Heart left ventricle (tissue), 13 donors: Measurements from ENCODE around the gene RBAK.

Source experiments
- POLR2A ChIP-seq, 2 donors: fragments of 450-650 bp; IDR thresholded peaks; one replicate each; pipeline ENCODE4 v1.6.1; 2017; ENCODE audit warnings: antibody characterized with exemption in 2 of 2, mild to moderate bottlenecking in 2 of 2, moderate library complexity in 2 of 2
- TF ChIP-seq, protein P1 (sequence below), 12 donors: fragments of 200-600 bp; sonication (generic) in 4 of 12; IDR thresholded peaks; one replicate each; pipeline versions ENCODE4 v1.5.0 to v1.8.0; 2018 to 2022; ENCODE audit warnings: antibody characterized with exemption in 12 of 12, mild to moderate bottlenecking in 5 of 12
- donor health status: ischemic (EF 13 %, LVEDD 7.1; RV severe dilation, severe dysfunction).
- donor health status: DM: no; HTN: yes; CAD: no.
- donor health status: DM: no; HTN: no; CAD: no.
- donor health status: ischemic (EF 25% LVEDD 6.9; RV normal size, moderate dysfunction).
- donor health status: ischemic (EF 25% LVEDD 5.7; RV mildly dilated, moderate dysfunction).
- donor health status: ischemic (EF 35%, LVEDD 5.7; RV mildly dilated, moderate dysfunction).
- donor health status: nonischemic (EF 11% LVEDD 7.7; RV severe dilation, severe dysfunction).
- donor health status: DM: yes; HTN: yes; CAD: no.
- donor health status: PGD.
- donor health status: ischemic (EF 29% LVEDD 5.4; RV normal size, mild dysfunction).
- donor health status: nonischemic (EF 23%, LVEDD 6.1; RV moderate dilation, normal function).

DNA sequence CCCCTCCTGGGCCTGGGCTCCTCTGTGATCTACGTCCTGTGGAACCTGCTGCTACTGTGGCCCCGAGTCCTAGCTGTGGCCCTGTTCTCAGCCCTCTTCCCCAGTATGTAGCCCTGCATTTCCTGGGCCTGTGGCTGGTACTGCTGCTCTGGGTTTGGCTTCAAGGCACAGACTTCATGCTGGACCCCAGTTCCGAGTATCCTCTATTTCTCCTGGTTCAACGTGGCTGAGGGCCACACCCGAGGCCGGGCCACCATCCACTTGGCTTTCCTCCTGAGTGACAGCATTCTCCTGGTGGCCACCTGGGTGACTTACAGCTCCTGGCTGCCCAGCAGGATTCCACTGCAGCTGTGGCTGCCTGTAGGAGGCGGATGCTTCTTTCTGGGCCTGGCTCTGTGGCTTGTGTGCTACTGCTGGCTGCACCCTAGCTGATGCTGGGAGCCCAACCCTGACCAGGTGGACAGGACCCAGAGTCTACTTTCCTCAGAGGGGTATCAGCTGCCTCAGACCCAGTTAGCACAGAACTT, 48.9 kb upstream of the RBAK start:
- no peak for TF ChIP-seq POLR2A (IDR thresholded peaks at IDR 0.05)
- TF ChIP-seq, protein P1, sequence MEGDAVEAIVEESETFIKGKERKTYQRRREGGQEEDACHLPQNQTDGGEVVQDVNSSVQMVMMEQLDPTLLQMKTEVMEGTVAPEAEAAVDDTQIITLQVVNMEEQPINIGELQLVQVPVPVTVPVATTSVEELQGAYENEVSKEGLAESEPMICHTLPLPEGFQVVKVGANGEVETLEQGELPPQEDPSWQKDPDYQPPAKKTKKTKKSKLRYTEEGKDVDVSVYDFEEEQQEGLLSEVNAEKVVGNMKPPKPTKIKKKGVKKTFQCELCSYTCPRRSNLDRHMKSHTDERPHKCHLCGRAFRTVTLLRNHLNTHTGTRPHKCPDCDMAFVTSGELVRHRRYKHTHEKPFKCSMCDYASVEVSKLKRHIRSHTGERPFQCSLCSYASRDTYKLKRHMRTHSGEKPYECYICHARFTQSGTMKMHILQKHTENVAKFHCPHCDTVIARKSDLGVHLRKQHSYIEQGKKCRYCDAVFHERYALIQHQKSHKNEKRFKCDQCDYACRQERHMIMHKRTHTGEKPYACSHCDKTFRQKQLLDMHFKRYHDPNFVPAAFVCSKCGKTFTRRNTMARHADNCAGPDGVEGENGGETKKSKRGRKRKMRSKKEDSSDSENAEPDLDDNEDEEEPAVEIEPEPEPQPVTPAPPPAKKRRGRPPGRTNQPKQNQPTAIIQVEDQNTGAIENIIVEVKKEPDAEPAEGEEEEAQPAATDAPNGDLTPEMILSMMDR (IDR thresholded peaks at IDR 0.05), result no peak
